Mononuclear cell (primary cell): ENCODE data around the gene RFTN1. TPM values are rescaled to one million over a fixed set of nuclear protein-coding genes. Genes with fewer than 3 reads are reported as not detected.

Experiments used
- H3K27me3 ChIP-seq: 2 replicates; pipeline ENCODE4 v1.6.0; 2011; ENCODE audit warnings: low read length, control low read depth; ENCODE audit not compliant: insufficient read depth
- H3K4me1 ChIP-seq: 2 replicates; pipeline ENCODE4 v1.5.1; 2011; ENCODE audit warnings: mild to moderate bottlenecking, low read length, control low read depth; ENCODE audit not compliant: insufficient read depth
- H3K4me3 ChIP-seq: 2 replicates; pipeline ENCODE4 v1.5.1; 2011; ENCODE audit warnings: mild to moderate bottlenecking, low read length, moderate library complexity
- H3K9me3 ChIP-seq: 2 replicates; pipeline ENCODE4 v1.5.1; 2011; ENCODE audit warnings: low read depth, mild to moderate bottlenecking, control low read depth, low read length
- total RNA-seq: library from RNA; depleted of rRNA; stranded (reverse); fragments of >200 nt; gene quantifications from one replicate; pipeline ENCODE4 v1.2.3, GENCODE V29; 2012

RFTN1 gene
- total RNA-seq, 1 donor = 50.4 TPM

DNA sequence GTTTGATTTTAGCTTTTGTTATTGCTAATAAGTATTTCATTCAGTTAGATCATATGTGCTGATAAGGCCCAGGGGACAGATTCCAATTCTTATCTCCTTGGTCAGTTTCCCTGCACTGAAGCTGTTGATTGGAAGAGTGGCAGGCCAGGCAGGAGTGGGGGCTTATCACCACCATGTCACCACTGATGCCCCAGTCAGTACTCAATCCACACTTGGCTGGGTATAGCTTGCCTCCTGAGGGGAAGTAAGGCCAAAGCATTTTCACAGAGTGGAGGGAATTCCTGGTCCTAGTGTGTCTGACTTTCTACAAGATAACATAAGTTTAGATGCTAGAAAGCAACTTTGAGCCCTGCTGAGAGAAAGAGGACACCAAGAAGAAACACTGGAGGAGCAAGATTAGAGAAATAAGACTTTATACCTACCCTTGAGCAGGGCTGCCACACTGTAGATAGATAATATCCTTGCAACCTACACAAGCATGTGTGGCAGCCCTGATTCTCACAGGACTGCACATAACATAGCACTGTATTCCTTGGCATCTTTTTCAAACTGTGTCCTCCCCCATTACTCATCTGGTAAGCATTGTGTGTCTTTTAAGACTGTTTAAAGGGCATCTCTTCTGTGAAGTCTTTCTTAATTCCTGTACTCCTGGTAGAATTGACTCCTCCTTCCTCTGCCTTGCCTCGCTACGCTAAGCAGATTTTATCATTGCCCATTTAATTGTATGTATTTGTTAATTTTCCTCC, 224.2 kb downstream of the RFTN1 start:
- Histone ChIP-seq H3K4me1 (peaks cover 45% of the 10 kb centered on the region), H3K9me3 (peaks cover 7% of the 10 kb centered on the region), H3K27me3 (no peaks in the 10 kb centered on the region), H3K4me3 (peak overlapping the region; percentile 47)

DNA sequence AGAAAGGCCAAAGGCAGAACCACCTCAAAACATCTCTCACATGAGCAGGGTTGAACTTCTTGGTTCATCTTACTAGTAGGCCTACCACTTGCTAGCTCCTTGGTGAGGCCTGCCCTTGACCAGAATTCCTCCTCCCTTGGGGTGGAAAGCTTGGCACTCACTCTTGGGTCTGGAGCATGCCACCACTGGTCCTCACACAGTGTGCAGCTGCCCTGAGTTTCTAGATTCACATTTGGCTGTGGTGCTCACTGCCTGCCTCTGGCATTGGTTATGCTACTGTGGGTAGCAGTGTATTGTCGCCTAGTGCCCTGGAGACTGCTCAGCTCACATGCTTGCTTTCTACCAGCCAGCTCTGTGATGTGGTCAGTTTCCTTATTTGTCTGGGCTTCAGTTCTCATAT, 224.8 kb downstream of the RFTN1 start:
- peaks cover 45% of the 10 kb centered on the region for H3K4me1 ChIP-seq

DNA sequence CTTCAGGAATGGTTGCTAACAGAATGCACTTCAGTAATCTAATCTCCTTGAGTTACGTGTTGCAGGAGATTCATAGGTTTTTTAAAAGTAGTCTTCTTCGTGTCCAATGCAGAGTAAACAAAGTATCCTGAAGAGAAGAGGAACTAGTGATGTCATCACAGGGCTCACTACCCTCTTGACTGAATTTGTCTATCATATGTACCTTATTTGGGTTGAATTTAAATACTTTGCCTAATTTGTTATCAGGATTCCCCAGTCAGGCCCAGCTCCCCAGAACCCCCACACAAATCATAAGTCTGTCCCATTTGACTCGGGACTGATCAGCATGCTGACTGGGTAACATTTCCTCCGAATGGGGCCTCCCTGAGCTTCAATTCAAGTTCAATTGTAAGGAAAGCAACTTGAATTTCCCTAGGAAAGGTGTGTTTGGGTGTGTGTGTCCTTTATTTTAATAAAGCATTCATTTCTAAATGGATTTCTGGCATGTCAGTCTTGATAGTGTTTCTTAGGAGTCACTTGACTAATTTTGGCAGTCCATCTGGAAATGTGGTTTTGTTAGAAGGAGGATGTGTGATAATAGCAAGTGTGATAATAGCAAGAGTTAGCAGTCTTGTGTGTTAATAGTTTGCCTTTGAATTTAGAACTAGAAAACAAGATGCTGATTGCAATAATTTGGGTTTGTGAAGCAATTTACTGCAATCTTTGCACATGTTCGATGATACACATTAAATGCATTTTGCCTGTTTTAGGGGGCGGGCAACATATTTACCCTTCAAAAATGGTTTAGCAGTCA, 226.6 kb downstream of the RFTN1 start:
- H3K27me3 ChIP-seq = no peaks in the 10 kb centered on the region
- H3K4me3 ChIP-seq = peak overlapping the region; percentile 47
- peaks cover 40% of the 10 kb centered on the region for H3K4me1 ChIP-seq
- H3K9me3 ChIP-seq = no peaks in the 10 kb centered on the region

More for the DNA sequence above, 224.8 kb downstream of the RFTN1 start:
- Histone ChIP-seq H3K9me3 (peaks cover 6% of the 10 kb centered on the region), H3K4me3 (peak overlapping the region; percentile 47), H3K27me3 (no peaks in the 10 kb centered on the region)

DNA sequence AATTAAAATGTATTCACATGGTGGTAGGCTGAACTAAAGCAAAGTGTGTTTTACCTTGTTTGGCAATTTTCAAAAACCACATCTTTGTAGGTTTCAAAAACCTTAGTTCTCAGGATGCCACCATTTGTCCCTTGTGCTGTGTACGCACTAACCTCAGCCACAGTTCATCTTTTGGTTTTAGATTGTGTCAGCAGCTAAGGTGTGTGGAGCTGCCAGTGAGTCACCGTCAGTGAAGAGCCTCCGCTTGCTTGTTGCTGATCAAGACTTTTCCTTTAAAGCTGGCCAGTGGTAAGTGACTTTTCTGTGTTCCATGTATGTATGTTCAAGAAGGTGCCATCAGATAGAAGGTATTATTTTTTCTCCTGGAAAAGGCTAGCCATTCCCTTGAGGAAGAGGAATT, 227.3 kb downstream of the RFTN1 start:
- Histone ChIP-seq H3K4me1 (peaks cover 34% of the 10 kb centered on the region), H3K9me3 (no peaks in the 10 kb centered on the region), H3K27me3 (no peaks in the 10 kb centered on the region), H3K4me3 (peak overlapping the region; percentile 47)

DNA sequence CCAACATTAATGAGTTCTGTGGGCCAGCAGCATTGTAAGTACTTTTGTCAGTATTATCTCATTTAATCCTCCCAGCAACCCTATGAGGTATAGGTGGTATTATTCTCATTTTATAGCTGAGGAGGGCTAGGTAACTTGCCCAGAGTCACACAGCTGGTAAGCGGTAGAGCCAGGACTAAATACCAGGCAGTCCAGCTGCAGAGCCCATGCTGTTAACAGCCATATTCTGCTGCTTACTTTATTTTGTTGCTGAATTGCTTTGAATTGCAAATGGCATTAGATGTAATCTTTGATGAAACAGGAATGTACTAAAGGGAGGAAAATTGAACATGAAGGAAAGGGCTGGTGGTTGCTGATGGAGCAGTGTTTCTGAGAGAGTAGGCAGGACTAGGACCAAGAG, 228.9 kb downstream of the RFTN1 start:
- no peaks in the 10 kb centered on the region for H3K9me3 ChIP-seq
- no peaks in the 10 kb centered on the region for H3K27me3 ChIP-seq
- no peak overlapping the region for H3K4me3 ChIP-seq
- peaks cover 28% of the 10 kb centered on the region for H3K4me1 ChIP-seq

DNA sequence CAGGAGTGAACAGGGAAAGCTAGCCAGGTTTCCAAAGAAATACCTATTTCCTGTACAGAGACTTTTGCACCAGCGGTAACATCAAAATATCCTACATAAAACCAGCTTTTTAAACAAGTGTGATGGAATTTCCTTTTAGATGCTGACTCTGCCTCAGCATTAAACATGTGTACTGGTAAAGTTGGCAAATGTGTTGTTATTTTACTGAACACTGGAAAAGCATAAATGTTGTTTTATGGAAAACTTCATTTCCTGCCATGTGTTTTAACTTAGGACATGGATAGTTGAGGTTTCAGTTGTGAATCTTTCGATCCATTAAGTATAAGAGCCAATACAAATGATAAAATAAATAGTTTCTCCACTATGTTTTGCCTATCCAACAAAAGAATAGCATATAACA, 232.8 kb downstream of the RFTN1 start:
- Histone ChIP-seq H3K4me1 (peaks cover under 1% of the 10 kb centered on the region), H3K27me3 (no peaks in the 10 kb centered on the region), H3K9me3 (no peaks in the 10 kb centered on the region), H3K4me3 (no peak overlapping the region)

DNA sequence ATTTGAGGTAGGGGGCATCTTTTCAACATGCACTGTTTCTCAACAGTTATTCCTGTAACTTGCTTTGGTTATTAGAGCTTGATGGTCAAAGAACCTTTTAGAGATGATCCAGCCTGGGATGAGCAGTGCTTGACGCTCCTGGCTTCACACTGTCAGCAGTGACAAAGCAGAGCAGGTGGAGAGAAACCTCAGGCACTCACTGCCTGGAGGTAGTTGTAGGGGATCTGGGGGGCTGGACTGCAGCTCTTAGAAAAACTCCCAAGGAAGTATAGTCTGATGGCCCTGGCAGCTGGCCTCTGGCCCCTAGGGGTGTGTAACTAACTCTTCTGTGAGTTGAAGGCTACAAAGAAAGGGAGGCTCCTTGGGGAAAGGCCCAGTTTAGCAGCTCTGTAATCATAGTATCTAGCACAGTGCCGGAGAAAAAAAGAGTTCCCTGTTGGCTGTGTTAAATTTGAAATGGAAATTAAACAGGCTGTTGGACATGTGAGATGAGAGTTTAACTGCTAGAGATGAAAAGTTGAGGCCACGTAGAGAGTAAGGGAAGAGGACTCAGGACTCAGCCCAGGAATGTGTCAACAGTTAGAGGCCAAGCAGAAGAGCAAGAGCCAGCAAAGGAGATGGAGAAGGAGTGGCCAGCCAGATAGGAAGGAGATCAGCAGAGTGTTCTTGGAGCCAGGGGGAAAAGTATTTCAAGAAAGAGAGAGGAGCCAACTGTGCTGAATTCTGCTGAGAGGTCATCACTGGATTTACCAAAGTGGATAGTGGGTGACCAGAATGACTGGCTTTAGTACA, 234.3 kb downstream of the RFTN1 start:
- no peaks in the 10 kb centered on the region for H3K27me3 ChIP-seq
- H3K4me3 ChIP-seq = no peak overlapping the region
- H3K4me1 ChIP-seq = no peaks in the 10 kb centered on the region
- H3K9me3 ChIP-seq = no peaks in the 10 kb centered on the region

DNA sequence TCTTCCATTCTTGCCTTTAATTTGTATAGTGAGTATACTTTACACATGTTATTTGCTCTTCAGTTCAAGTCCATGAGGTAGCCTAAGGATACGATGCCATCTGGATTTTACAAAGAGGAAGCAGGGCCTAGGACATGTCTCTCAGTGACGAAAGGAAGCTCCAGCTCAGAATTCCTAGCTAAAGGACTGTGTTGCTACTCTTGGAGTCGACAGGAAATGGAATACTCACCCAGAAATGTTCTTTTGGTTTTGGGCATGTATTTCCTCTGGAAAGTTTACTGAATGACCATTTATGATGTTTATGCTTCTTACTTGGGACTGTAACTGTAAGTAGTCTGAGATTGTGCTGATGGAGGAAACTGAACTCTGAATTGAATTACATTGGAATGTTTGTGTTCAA, 236.0 kb downstream of the RFTN1 start:
- Histone ChIP-seq H3K4me1 (no peaks in the 10 kb centered on the region), H3K27me3 (no peaks in the 10 kb centered on the region), H3K9me3 (no peaks in the 10 kb centered on the region), H3K4me3 (no peak overlapping the region)

DNA sequence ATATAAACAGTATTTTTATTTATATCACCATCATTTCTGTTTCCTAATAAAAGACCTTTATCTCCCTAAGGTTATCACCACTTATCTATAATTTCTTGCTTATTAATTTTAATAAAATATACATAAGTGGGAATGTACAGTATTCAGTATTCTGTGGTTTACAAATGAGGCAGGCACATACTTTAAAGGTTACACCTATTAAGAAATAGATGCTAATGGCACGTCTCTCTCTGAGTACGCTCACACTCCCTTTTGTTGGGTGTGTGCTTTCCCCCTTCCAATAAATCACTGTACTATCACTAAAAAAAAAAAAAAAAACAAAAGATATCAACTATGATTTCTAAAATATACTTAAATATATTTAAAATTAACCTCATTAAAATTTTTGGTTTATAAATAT, 239.6 kb downstream of the RFTN1 start:
- no peaks in the 10 kb centered on the region for H3K4me1 ChIP-seq
- no peak overlapping the region for H3K4me3 ChIP-seq
- no peaks in the 10 kb centered on the region for H3K27me3 ChIP-seq

DNA sequence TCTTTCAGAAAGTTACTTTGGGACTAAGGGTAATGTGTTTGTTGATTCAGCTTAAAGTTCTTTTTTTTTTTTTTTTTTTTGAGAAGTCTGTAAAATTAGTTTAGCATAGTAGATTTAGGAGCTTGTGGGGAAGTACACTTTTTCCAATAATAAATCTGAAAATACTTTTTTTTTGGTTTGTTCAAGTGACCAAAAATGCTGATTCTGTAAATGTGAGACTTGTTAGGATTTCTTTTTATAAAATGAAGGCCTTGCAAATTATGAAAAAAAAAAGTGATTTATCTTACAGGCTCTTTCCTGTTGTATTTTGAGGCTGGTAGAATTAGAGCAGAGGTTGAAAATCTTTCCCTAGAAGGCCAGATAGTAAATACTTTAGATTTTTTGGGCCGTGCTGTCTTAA, 240.9 kb downstream of the RFTN1 start:
- no peak overlapping the region for H3K4me3 ChIP-seq
- no peaks in the 10 kb centered on the region for H3K27me3 ChIP-seq
- no peaks in the 10 kb centered on the region for H3K9me3 ChIP-seq
- no peaks in the 10 kb centered on the region for H3K4me1 ChIP-seq

More for the DNA sequence above, 239.6 kb downstream of the RFTN1 start:
- H3K9me3 ChIP-seq = no peaks in the 10 kb centered on the region

DNA sequence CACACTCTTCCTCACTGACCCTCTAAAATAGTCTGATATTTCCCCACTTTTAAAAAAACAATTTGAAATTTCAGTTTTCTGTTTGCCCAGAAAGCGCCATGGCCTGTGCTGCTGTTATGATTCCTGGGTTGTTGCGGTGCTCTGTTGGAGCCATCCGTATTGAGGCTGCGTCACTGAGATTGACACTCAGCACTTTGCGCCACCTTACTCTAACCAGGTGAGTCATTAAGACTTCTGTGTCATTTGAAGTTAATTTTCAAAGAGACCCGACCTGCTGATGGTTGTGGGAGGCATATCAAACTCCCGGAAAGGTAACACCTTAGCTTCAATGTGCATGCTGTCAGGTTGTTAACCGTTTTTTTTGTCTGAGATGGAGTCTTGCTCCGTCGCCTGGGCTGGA, 242.6 kb downstream of the RFTN1 start:
- H3K27me3 ChIP-seq = no peaks in the 10 kb centered on the region
- H3K4me3 ChIP-seq = no peak overlapping the region
- peaks cover 9% of the 10 kb centered on the region for H3K4me1 ChIP-seq
- H3K9me3 ChIP-seq = no peaks in the 10 kb centered on the region

DNA sequence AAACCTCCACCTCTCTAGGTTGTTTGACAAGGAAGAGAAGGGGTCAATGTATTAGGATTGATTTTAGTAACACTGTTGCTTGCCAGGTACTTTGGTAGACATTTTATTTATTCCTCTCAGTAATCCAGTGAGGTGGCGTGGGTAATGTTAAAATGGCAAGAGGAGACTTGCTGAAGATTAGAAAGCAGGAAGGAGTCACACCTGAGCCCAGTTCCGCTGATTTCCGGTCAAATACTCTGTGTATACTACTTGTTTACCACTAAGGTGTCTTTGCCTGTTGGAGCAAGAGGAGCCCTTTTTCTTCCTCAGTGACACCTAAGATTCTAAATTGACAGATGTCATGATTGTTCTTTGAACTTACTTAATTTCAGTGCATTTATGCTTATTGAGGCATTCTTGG, 246.8 kb downstream of the RFTN1 start:
- Histone ChIP-seq H3K4me3 (no peak overlapping the region), H3K9me3 (no peaks in the 10 kb centered on the region), H3K4me1 (peaks cover 31% of the 10 kb centered on the region), H3K27me3 (no peaks in the 10 kb centered on the region)
